ENCODE measurements around the gene DGKG. TPM values are rescaled to one million over a fixed set of nuclear protein-coding genes. Genes with fewer than 3 reads are reported as not detected.

The DGKG gene
- total and polyA plus RNA-seq, 9 of the 15 experiments (the other 6 are each of a cell fraction or from before 2014, with no cell fraction given): 0.01 to 0.36 (median 0.15) TPM

DNA sequence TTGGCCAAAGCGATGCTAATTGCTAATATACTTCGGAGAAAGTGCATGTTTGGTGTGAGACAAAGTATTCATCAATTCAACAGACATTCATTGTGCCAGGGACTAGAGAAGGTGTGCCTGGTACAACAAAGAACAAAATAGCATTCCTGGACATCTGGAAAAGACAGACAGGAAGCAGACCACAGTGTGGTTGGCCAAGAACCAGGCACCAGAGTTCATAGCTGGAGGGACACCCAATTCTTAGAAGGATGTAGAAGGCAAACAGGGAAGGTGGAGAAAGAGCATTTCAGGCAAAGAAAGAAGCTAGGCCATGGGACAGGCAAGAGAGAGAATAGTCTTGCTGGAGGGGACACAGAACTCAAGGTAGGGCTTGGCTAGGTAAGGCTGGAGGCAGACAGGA lies 147.4 kb downstream of the DGKG start:
- Histone ChIP-seq H3K27me3 (ENCODE audit: control insufficient read depth in 2 of 2, insufficient read depth in 2 of 2, low read length in 2 of 2) (peaks cover 3 to 20% of the 10 kb centered on the region in 2 experiments; a peak in 2 of 5 replicates), H4K20me1 (replicated peaks; ENCODE audit: control insufficient read depth, insufficient read depth, low read length) (no peaks in the 10 kb centered on the region), H3K79me2 (ENCODE audit: control insufficient read depth, insufficient read depth, low read length) (no peaks in the 10 kb centered on the region), H3K36me3 (ENCODE audit: control insufficient read depth, insufficient read depth, low read length) (no peaks in the 10 kb centered on the region), H3K4me1 (replicated peaks in 1 of 2; ENCODE audit: control insufficient read depth in 2 of 2, insufficient read depth in 2 of 2, low read length in 2 of 2) (peaks cover 13 to 14% of the 10 kb centered on the region in 2 experiments), H3K4me2 (ENCODE audit: insufficient read depth, low read length) (no peak overlapping the region), H3K9ac (ENCODE audit: insufficient read depth in 1 of 2, low read depth in 2 of 2, low read length in 2 of 2) (no peak overlapping the region), H3K4me3 (no peak overlapping the region), H3K9me1 (ENCODE audit: control insufficient read depth, insufficient read depth, low read length) (no peaks in the 10 kb centered on the region), H2AFZ (ENCODE audit: low read depth, low read length) (no peak overlapping the region), H3K9me3 (replicated peaks; ENCODE audit: control insufficient read depth, insufficient read depth, low read depth, low read length) (no peaks in the 10 kb centered on the region), H3K27ac (ENCODE audit: extremely low read depth, low read depth, low read length) (no peak overlapping the region)
- 3% methylated on average over 2 of the region's 2 CpGs for WGBS (ENCODE audit: insufficient coverage, low coverage, missing lambda C conversion rate)
- TF ChIP-seq TGIF2 (CRISPR knock-in tag; IDR thresholded peaks at IDR 0.05) (no peak), PTRF (tag; IDR thresholded peaks at IDR 0.05) (no peak), ILK (tag; IDR thresholded peaks at IDR 0.05; ENCODE audit: borderline replicate concordance, low read depth) (no peak)
- BruUV-seq (replicated peaks): no TSS peak
- ATAC-seq: no peak
- in situ Hi-C loops (cut with MboI): no loop called here
- DNase-seq (ENCODE audit: extremely low read depth in 1 of 4, low spot score in 3 of 4): no peak
- POLR2A ChIA-PET: interaction anchor here (0.6 to 1.3 kb wide), 2 partner anchors 10 to 12 kb away, joined by 3 read pairs; no protein-coding TSS in a partner anchor
- FAIRE-seq: no peak
- intact Hi-C loops (cut with micrococcal nuclease): no loop called here
- CTCF ChIA-PET (ENCODE audit: low intra/inter-chr PET ratio): no interaction called here

- Histone ChIP-seq H3K4me1 (replicated peaks in 1 of 2; ENCODE audit: control insufficient read depth in 2 of 2, insufficient read depth in 2 of 2, low read length in 2 of 2) (peaks cover 17 to 19% of the 10 kb centered on the region in 2 experiments), H3K9me3 (replicated peaks; ENCODE audit: control insufficient read depth, insufficient read depth, low read depth, low read length) (no peaks in the 10 kb centered on the region), H3K4me2 (ENCODE audit: insufficient read depth, low read length) (no peak overlapping the region), H3K9me1 (ENCODE audit: control insufficient read depth, insufficient read depth, low read length) (no peaks in the 10 kb centered on the region), H3K79me2 (ENCODE audit: control insufficient read depth, insufficient read depth, low read length) (no peaks in the 10 kb centered on the region), H4K20me1 (replicated peaks; ENCODE audit: control insufficient read depth, insufficient read depth, low read length) (no peaks in the 10 kb centered on the region), H3K27me3 (ENCODE audit: control insufficient read depth in 2 of 2, insufficient read depth in 2 of 2, low read length in 2 of 2) (peaks cover 3 to 14% of the 10 kb centered on the region in 2 experiments; a peak in 1 of 5 replicates), H3K4me3 (no peak overlapping the region), H3K9ac (ENCODE audit: insufficient read depth in 1 of 2, low read depth in 2 of 2, low read length in 2 of 2) (no peak overlapping the region), H3K36me3 (ENCODE audit: control insufficient read depth, insufficient read depth, low read length) (no peaks in the 10 kb centered on the region), H2AFZ (ENCODE audit: low read depth, low read length) (no peak overlapping the region), H3K27ac (ENCODE audit: extremely low read depth, low read depth, low read length) (no peak overlapping the region)
- ChIA-PET POLR2A (interaction anchor here (0.7 kb wide), 1 partner anchor 13 kb away, joined by 3 read pairs; no protein-coding TSS in a partner anchor), CTCF (ENCODE audit: low intra/inter-chr PET ratio) (no interaction called here)
- no peak for ATAC-seq
- intact Hi-C loops (cut with micrococcal nuclease): no loop called here
- BruUV-seq (replicated peaks): no TSS peak
- FAIRE-seq: no peak
- in situ Hi-C loops (cut with MboI): no loop called here
- WGBS (ENCODE audit: insufficient coverage, low coverage, missing lambda C conversion rate): 6% methylated on average over 4 of the region's 4 CpGs
- no peak for DNase-seq (ENCODE audit: extremely low read depth in 1 of 4, low spot score in 3 of 4)
- no peak for TF ChIP-seq KDM5B (IDR thresholded peaks at IDR 0.05; ENCODE audit: insufficient replicate concordance, low read depth, low read length)
- TF ChIP-seq ZNF121 (CRISPR knock-in tag; conservative IDR thresholded peaks at IDR 0.05): no peak
- no peak for TF ChIP-seq CXXC5 (CRISPR knock-in tag; IDR thresholded peaks at IDR 0.05)
- no peak for TF ChIP-seq IRF2 (CRISPR knock-in tag; IDR thresholded peaks at IDR 0.05)
- TF ChIP-seq GTF2F1 (IDR thresholded peaks at IDR 0.05; ENCODE audit: low read depth, low read length): no peak
- TF ChIP-seq KAT2B (IDR thresholded peaks at IDR 0.05; ENCODE audit: low read depth, low read length): no peak
- TF ChIP-seq MCM7 (IDR thresholded peaks at IDR 0.05): no peak
- no peak for TF ChIP-seq ERF (CRISPR knock-in tag; IDR thresholded peaks at IDR 0.05)
- TF ChIP-seq CBX2 (IDR thresholded peaks at IDR 0.05; ENCODE audit: insufficient read depth, low read length, poor library complexity, severe bottlenecking): no peak
- TF ChIP-seq, protein P1, sequence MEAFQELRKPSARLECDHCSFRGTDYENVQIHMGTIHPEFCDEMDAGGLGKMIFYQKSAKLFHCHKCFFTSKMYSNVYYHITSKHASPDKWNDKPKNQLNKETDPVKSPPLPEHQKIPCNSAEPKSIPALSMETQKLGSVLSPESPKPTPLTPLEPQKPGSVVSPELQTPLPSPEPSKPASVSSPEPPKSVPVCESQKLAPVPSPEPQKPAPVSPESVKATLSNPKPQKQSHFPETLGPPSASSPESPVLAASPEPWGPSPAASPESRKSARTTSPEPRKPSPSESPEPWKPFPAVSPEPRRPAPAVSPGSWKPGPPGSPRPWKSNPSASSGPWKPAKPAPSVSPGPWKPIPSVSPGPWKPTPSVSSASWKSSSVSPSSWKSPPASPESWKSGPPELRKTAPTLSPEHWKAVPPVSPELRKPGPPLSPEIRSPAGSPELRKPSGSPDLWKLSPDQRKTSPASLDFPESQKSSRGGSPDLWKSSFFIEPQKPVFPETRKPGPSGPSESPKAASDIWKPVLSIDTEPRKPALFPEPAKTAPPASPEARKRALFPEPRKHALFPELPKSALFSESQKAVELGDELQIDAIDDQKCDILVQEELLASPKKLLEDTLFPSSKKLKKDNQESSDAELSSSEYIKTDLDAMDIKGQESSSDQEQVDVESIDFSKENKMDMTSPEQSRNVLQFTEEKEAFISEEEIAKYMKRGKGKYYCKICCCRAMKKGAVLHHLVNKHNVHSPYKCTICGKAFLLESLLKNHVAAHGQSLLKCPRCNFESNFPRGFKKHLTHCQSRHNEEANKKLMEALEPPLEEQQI (IDR thresholded peaks at IDR 0.05): no peak
- no peak for TF ChIP-seq KDM4B (IDR thresholded peaks at IDR 0.05; ENCODE audit: borderline replicate concordance in 2 of 2, low read depth in 1 of 2)
- TF ChIP-seq GABPA (tag; conservative IDR thresholded peaks at IDR 0.05; ENCODE audit: low read depth): no peak
- no peak for TF ChIP-seq OTX1 (CRISPR knock-in tag; IDR thresholded peaks at IDR 0.05)
Observed at GRCh38 chr3:186213946-186214345, 148.1 kb downstream of the DGKG start.
